Measurements from ENCODE around the gene CCDC90B. TPM values are rescaled to one million over a fixed set of nuclear protein-coding genes. Genes with fewer than 3 reads are reported as not detected.
A peak's percentile ranks its signal among the peaks of the same experiment; 100 is the strongest.
"Not testable (repeated sequence)": the region's sequence is repeated elsewhere in the genome, so short reads cannot be mapped to it uniquely, and the experiment has no call there.

The CCDC90B gene
- total RNA-seq (2014; rRNA removed; shearing (Covaris generic)), result 46.9 and 47.2 TPM in 2 replicates
- 26.1 and 27.5 TPM in 2 replicates for polyA plus RNA-seq (2015; cell fraction: cytosol; rRNA removed)
- 22.0 and 38.8 TPM in 2 replicates for polyA plus RNA-seq (2015; cell fraction: nucleus; rRNA removed)

GRCh38 chr11:83285771-83286528 lies at the start of gene CCDC90B:
CCDC90B (minus strand) TSS chr11:83286367; CDS start chr11:83285972, 395 bp downstream.
- peak; percentile 96 for DNase-seq (ENCODE audit: low read depth, low spot score)
- in situ Hi-C loops (cut with HindIII; ENCODE audit: low pct_unique_long_range_greater_than_20kb, low sequenced_read_pairs), result no loop called here

GRCh38 chr11:83335446-83336070 lies 49.4 kb upstream of the CCDC90B start:
- no peak for DNase-seq (ENCODE audit: low read depth, low spot score)
- in situ Hi-C loops (cut with HindIII; ENCODE audit: low pct_unique_long_range_greater_than_20kb, low sequenced_read_pairs), result no loop called here

GRCh38 chr11:83330303-83330702 lies 44.1 kb upstream of the CCDC90B start:
- DNase-seq (ENCODE audit: low read depth, low spot score), result no peak
- in situ Hi-C loops (cut with HindIII; ENCODE audit: low pct_unique_long_range_greater_than_20kb, low sequenced_read_pairs), result no loop called here

- in situ Hi-C loops (cut with HindIII; ENCODE audit: low pct_unique_long_range_greater_than_20kb, low sequenced_read_pairs), result no loop called here
- no peak for DNase-seq (ENCODE audit: low read depth, low spot score)
Observed at GRCh38 chr11:83326326-83326725, 40.2 kb upstream of the CCDC90B start.

GRCh38 chr11:83319346-83319745 lies 33.2 kb upstream of the CCDC90B start:
- in situ Hi-C loops (cut with HindIII; ENCODE audit: low pct_unique_long_range_greater_than_20kb, low sequenced_read_pairs), result no loop called here
- no peak for DNase-seq (ENCODE audit: low read depth, low spot score)

- no peak for DNase-seq (ENCODE audit: low read depth, low spot score)
- in situ Hi-C loops (cut with HindIII; ENCODE audit: low pct_unique_long_range_greater_than_20kb, low sequenced_read_pairs), result no loop called here
Observed at GRCh38 chr11:83318931-83319330, 32.8 kb upstream of the CCDC90B start.

- in situ Hi-C loops (cut with HindIII; ENCODE audit: low pct_unique_long_range_greater_than_20kb, low sequenced_read_pairs), result no loop called here
- DNase-seq (ENCODE audit: low read depth, low spot score), result no peak
Observed at GRCh38 chr11:83317757-83318690, 31.9 kb upstream of the CCDC90B start.

- in situ Hi-C loops (cut with HindIII; ENCODE audit: low pct_unique_long_range_greater_than_20kb, low sequenced_read_pairs); DNase-seq (ENCODE audit: low read depth, low spot score): not testable (repeated sequence)
Observed at GRCh38 chr11:83316897-83317268, 30.7 kb upstream of the CCDC90B start.

GRCh38 chr11:83316143-83316896 lies 30.2 kb upstream of the CCDC90B start:
- in situ Hi-C loops (cut with HindIII; ENCODE audit: low pct_unique_long_range_greater_than_20kb, low sequenced_read_pairs); DNase-seq (ENCODE audit: low read depth, low spot score): not testable (repeated sequence)

- in situ Hi-C loops (cut with HindIII; ENCODE audit: low pct_unique_long_range_greater_than_20kb, low sequenced_read_pairs), result no loop called here
- no peak for DNase-seq (ENCODE audit: low read depth, low spot score)
Observed at GRCh38 chr11:83312430-83312829, 26.3 kb upstream of the CCDC90B start.

- in situ Hi-C loops (cut with HindIII; ENCODE audit: low pct_unique_long_range_greater_than_20kb, low sequenced_read_pairs), result no loop called here
- no peak for DNase-seq (ENCODE audit: low read depth, low spot score)
Observed at GRCh38 chr11:83311701-83312100, 25.5 kb upstream of the CCDC90B start.

GRCh38 chr11:83310718-83311117 lies 24.6 kb upstream of the CCDC90B start:
- in situ Hi-C loops (cut with HindIII; ENCODE audit: low pct_unique_long_range_greater_than_20kb, low sequenced_read_pairs), result no loop called here
- no peak for DNase-seq (ENCODE audit: low read depth, low spot score)

- DNase-seq (ENCODE audit: low read depth, low spot score); in situ Hi-C loops (cut with HindIII; ENCODE audit: low pct_unique_long_range_greater_than_20kb, low sequenced_read_pairs): not testable (repeated sequence)
Observed at GRCh38 chr11:83308536-83308935, 22.4 kb upstream of the CCDC90B start.

- no peak for DNase-seq (ENCODE audit: low read depth, low spot score)
- in situ Hi-C loops (cut with HindIII; ENCODE audit: low pct_unique_long_range_greater_than_20kb, low sequenced_read_pairs), result no loop called here
Observed at GRCh38 chr11:83306200-83307080, 20.3 kb upstream of the CCDC90B start.

GRCh38 chr11:83303316-83303715 lies 17.1 kb upstream of the CCDC90B start:
- no peak for DNase-seq (ENCODE audit: low read depth, low spot score)
- in situ Hi-C loops (cut with HindIII; ENCODE audit: low pct_unique_long_range_greater_than_20kb, low sequenced_read_pairs), result no loop called here

- no peak for DNase-seq (ENCODE audit: low read depth, low spot score)
- in situ Hi-C loops (cut with HindIII; ENCODE audit: low pct_unique_long_range_greater_than_20kb, low sequenced_read_pairs), result no loop called here
Observed at GRCh38 chr11:83302151-83302550, 16.0 kb upstream of the CCDC90B start.
